Right lobe of liver (tissue), 6 donors: ENCODE results near the gene TRMT6. TPM values are rescaled to one million over a fixed set of nuclear protein-coding genes. Genes with fewer than 3 reads are reported as not detected.

Source experiments
- ATAC-seq, 4 donors: fragments of 200-7000 bp; cut with Tn5 transposase; one replicate each; pipeline ENCODE4 v1.9.1; 2020; ENCODE audit warnings: mild to moderate bottlenecking in 4 of 4, moderate library complexity in 4 of 4
- DNase-seq, 3 donors: peaks; one replicate each; pipeline ENCODE4 v3.0.0-alpha.2; 2020
- H3K27ac ChIP-seq, 3 donors: fragments of 200-600 bp; one replicate each; pipeline ENCODE4 v1.8.0; 2022
- H3K27me3 ChIP-seq, 2 donors: fragments of 200-600 bp; one replicate each; pipeline ENCODE4 v1.8.0; 2022
- H3K36me3 ChIP-seq, 4 donors: fragments of 200-600 bp; sonication (generic) in 1 of 4; one replicate each; pipeline versions ENCODE4 v1.5.1 to v1.8.0; 2017 to 2022; ENCODE audit warnings: control low read depth in 1 of 4
- H3K4me1 ChIP-seq, 4 donors: fragments of 200-600 bp; sonication (generic) in 1 of 4; one replicate each; pipeline versions ENCODE4 v1.5.1 to v1.8.0; 2017 to 2022; ENCODE audit warnings: control low read depth in 1 of 4
- H3K4me3 ChIP-seq, 3 donors: fragments of 200-600 bp; one replicate each; pipeline ENCODE4 v1.8.0; 2022
- H3K9me3 ChIP-seq, 4 donors: fragments of 200-600 bp; sonication (generic) in 1 of 4; one replicate each; pipeline versions ENCODE4 v1.5.1 to v1.8.0; 2017 to 2022; ENCODE audit warnings: control low read depth in 1 of 4
- POLR2A ChIP-seq: fragments of 450-650 bp; IDR thresholded peaks from one replicate; pipeline ENCODE4 v1.6.1; 2017; ENCODE audit warnings: antibody characterized with exemption, mild to moderate bottlenecking
- whole genome bisulfite sequencing: methylation state at CpG from one replicate; pipeline ENCODE4 v1.1.6; 2018; ENCODE audit warnings: low coverage, low lambda C conversion rate; ENCODE audit not compliant: insufficient coverage; ENCODE audit errors: missing lambda C conversion rate; 5-methylcytosine and 5-hydroxymethylcytosine counted together
- intact Hi-C, 2 donors: fragments of 100-400 bp; cut with DNase I; formaldehyde crosslinking; loops; one replicate each; pipeline versions ENCODE4 v1.11.2 to v1.14.1; 2022
- total RNA-seq, 6 experiments: library from RNA; depleted of rRNA in 2 of 6; stranded (reverse); fragments of >200 nt in 2 of 6; fragmentation: NEBNext Ultra II Directional in 3 of 6; extraction: Animal tissue kit (Norgen Biotek cat#: 25700) in 3 of 6; gene quantifications; one replicate each; pipeline versions ENCODE4 v1.1.0 to v1.2.4, GENCODE V29; 2016 to 2023
- TF ChIP-seq, protein P1 (sequence below), 4 donors: fragments of 200-600 bp in 3 of 4; fragments of 450-650 bp in 1 of 4; IDR thresholded peaks; one replicate each; pipeline versions ENCODE4 v1.5.1 to v1.8.0; 2016 to 2022; ENCODE audit warnings: antibody characterized with exemption in 4 of 4, mild to moderate bottlenecking in 2 of 4
- donor health status: DM: no; HTN: yes; CAD: no.
- donor health status: DM: no; HTN: no; CAD: no.
- donor health status: DM: no; HTN: no; CAD: no.
- donor health status: DM: no; HTN: yes; CAD: no.
- donor health status: DM: no; HTN: yes; CAD: no.

The TRMT6 gene
- total RNA-seq, 6 experiments from 2014 or later = 2.8 to 5.8 (median 4.3) TPM

DNA sequence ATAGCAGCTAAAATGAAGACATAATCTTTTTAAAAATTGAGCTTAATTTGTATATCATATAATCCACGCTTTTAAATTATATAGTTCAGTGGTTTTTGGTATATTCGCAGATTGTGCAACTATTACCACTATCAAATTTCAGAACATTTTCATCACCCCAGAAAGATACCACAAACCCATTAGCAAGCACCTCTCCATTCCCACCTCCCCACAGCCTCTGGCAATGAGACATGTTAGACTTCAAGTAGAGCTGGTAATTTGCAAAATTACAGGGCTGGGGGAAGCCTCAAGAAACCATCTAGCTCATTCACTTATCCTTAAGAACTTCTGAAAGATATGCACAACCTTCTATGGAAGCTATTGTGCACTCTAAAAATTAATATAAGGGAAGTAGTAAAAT, 37.2 kb downstream of the TRMT6 start:
- H3K36me3 ChIP-seq = no peaks in the 10 kb centered on the region
- H3K9me3 ChIP-seq = no peaks in the 10 kb centered on the region
- 65% methylated on average over 2 of the region's 2 CpGs for WGBS
- no peaks in the 10 kb centered on the region for H3K27me3 ChIP-seq
- H3K4me1 ChIP-seq = peaks cover 0 to 8% (median 0%) of the 10 kb centered on the region in 4 donors
- no peak overlapping the region for H3K27ac ChIP-seq
- H3K4me3 ChIP-seq = no peak overlapping the region
- ATAC-seq = no peak
- TF ChIP-seq, protein P1, sequence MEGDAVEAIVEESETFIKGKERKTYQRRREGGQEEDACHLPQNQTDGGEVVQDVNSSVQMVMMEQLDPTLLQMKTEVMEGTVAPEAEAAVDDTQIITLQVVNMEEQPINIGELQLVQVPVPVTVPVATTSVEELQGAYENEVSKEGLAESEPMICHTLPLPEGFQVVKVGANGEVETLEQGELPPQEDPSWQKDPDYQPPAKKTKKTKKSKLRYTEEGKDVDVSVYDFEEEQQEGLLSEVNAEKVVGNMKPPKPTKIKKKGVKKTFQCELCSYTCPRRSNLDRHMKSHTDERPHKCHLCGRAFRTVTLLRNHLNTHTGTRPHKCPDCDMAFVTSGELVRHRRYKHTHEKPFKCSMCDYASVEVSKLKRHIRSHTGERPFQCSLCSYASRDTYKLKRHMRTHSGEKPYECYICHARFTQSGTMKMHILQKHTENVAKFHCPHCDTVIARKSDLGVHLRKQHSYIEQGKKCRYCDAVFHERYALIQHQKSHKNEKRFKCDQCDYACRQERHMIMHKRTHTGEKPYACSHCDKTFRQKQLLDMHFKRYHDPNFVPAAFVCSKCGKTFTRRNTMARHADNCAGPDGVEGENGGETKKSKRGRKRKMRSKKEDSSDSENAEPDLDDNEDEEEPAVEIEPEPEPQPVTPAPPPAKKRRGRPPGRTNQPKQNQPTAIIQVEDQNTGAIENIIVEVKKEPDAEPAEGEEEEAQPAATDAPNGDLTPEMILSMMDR (IDR thresholded peaks at IDR 0.05) = no peak
- no peak for TF ChIP-seq POLR2A
- intact Hi-C loops = no loop called here
- no peak for DNase-seq

GRCh38 chr20:5910186-5910585, 40.1 kb downstream of the TRMT6 start:
- H3K9me3 ChIP-seq = no peaks in the 10 kb centered on the region
- H3K36me3 ChIP-seq = no peaks in the 10 kb centered on the region
- TF ChIP-seq, protein P1 (IDR thresholded peaks at IDR 0.05) = no peak
- TF ChIP-seq POLR2A = no peak
- ATAC-seq (no peak), DNase-seq (no peak)
- H3K27ac ChIP-seq = no peak overlapping the region
- 49% methylated on average over 6 of the region's 6 CpGs for WGBS
- no peak overlapping the region for H3K4me3 ChIP-seq
- intact Hi-C loops = no loop called here
- H3K4me1 ChIP-seq = peaks cover 0 to 8% (median 0%) of the 10 kb centered on the region in 4 donors
- no peaks in the 10 kb centered on the region for H3K27me3 ChIP-seq

- Histone ChIP-seq H3K27ac (no peak overlapping the region), H3K9me3 (no peaks in the 10 kb centered on the region), H3K4me1 (peaks cover 0 to 8% (median 0%) of the 10 kb centered on the region in 4 donors), H3K4me3 (no peak overlapping the region), H3K27me3 (no peaks in the 10 kb centered on the region), H3K36me3 (no peaks in the 10 kb centered on the region)
- DNase-seq (no peak), ATAC-seq (no peak)
- TF ChIP-seq, protein P1 (IDR thresholded peaks at IDR 0.05) = no peak
- TF ChIP-seq POLR2A = no peak
- intact Hi-C loops = no loop called here
- 57% methylated on average over 2 of the region's 2 CpGs for whole genome bisulfite sequencing
Measured at GRCh38 chr20:5908981-5909380, 41.4 kb downstream of the TRMT6 start.

DNA sequence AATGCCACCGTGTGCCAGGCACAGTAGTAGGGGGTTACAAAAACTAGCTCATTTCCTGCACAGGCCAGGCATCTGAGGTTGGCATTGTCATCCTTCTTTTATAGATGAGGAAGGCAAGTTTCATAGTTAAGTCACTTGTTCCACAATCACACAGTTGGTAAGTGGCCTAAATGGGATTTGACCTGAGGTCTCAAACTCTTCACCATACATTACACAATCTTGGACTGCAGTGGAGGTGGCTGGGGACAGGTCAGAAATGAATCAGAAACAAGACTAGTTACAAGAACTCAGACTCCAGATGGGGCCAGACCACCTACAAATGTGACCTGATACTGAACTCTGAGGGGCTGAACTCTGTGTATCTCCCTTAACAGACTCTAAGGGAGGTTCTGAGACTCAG, 49.4 kb downstream of the TRMT6 start:
- no peak for ATAC-seq
- Histone ChIP-seq H3K9me3 (no peaks in the 10 kb centered on the region), H3K27ac (no peak overlapping the region), H3K27me3 (no peaks in the 10 kb centered on the region), H3K4me3 (no peak overlapping the region), H3K36me3 (no peaks in the 10 kb centered on the region), H3K4me1 (no peaks in the 10 kb centered on the region)
- 56% methylated on average over 1 of the region's 1 CpG for WGBS
- no peak for TF ChIP-seq POLR2A
- TF ChIP-seq, protein P1 (IDR thresholded peaks at IDR 0.05) = no peak
- DNase-seq = no peak
- intact Hi-C loops = no loop called here

GRCh38 chr20:5899444-5899843, 50.9 kb downstream of the TRMT6 start:
- Histone ChIP-seq H3K36me3 (no peaks in the 10 kb centered on the region), H3K27me3 (no peaks in the 10 kb centered on the region), H3K9me3 (no peaks in the 10 kb centered on the region), H3K4me3 (no peak overlapping the region), H3K4me1 (no peaks in the 10 kb centered on the region), H3K27ac (no peak overlapping the region)
- ATAC-seq = no peak
- no peak for DNase-seq
- intact Hi-C loops = no loop called here
- TF ChIP-seq POLR2A = no peak
- TF ChIP-seq, protein P1 (IDR thresholded peaks at IDR 0.05) = no peak
- WGBS = 44% methylated on average over 1 of the region's 1 CpG
